HepG2 (cell line): ENCODE data around the gene CCL4. TPM values are rescaled to one million over a fixed set of nuclear protein-coding genes. Genes with fewer than 3 reads are reported as not detected.

ENCODE experiments used
- ATAC-seq: fragments of 200-7000 bp; cut with Tn5 transposase; 3 replicates; pipeline ENCODE4 v1.9.1; 2020; ENCODE audit warnings: mild to moderate bottlenecking, moderate library complexity
- BruUV-seq: library from RNA; stranded (reverse); fragments of 400-500 nt; replicated peaks from 2 replicates; lab custom pipeline; 2021; lab: Mats Ljungman, UMichigan
- CTCF ChIA-PET: fragments of 300-600 bp; formaldehyde crosslinking; extraction: SDS; loops from one replicate; lab custom pipeline; 2021; ENCODE audit warnings: low total read pairs, inconsistent platforms, low intra/inter-chr PET ratio; lab: Yijun Ruan, JAX
- POLR2A ChIA-PET: fragments of 350-600 bp; sonication (Branson Sonifier 250); formaldehyde crosslinking; loops from one replicate; lab custom pipeline; 2020; ENCODE audit warnings: antibody characterized with exemption, inconsistent platforms; lab: Yijun Ruan, JAX
- DNase-seq: peaks from one replicate; pipeline ENCODE4 v3.0.0-alpha.2; 2015; ENCODE audit warnings: low spot score
- FAIRE-seq: peaks from 3 replicates; lab custom pipeline; 2011; peaks lifted over from hg19 to GRCh38; lab: Jason Lieb, UNC
- H2AFZ ChIP-seq: one replicate; pipeline ENCODE4 v1.6.1; 2011; ENCODE audit warnings: low read length, inconsistent platforms
- H3K27ac ChIP-seq: fragments of 300-600 bp; 3 replicates; pipeline ENCODE4 v1.8.0; 2011; ENCODE audit warnings: mixed run types, mild to moderate bottlenecking, mixed read lengths, low read length, inconsistent platforms; ENCODE audit not compliant: insufficient read depth; ENCODE audit errors: extremely low read length
- H3K27me3 ChIP-seq, 2 experiments: fragments of 200-600 bp in 1 of 2; 2 replicates in 1 of 2; 3 replicates in 1 of 2; pipeline versions ENCODE4 v1.6.0 to v1.8.0; 2011; ENCODE audit warnings: low read length in 2 of 2, mild to moderate bottlenecking in 2 of 2, moderate library complexity in 2 of 2, inconsistent platforms in 1 of 2; ENCODE audit not compliant: insufficient read depth in 2 of 2, control insufficient read depth in 1 of 2
- H3K36me3 ChIP-seq, 2 experiments: fragments of 200-600 bp in 1 of 2; replicated peaks in 1 of 2; 2 replicates in 1 of 2; 3 replicates in 1 of 2; pipeline versions ENCODE4 v1.5.1 to v1.8.0; 2011; ENCODE audit warnings: low read length in 2 of 2, inconsistent platforms in 1 of 2; ENCODE audit not compliant: insufficient read depth in 2 of 2, control insufficient read depth in 1 of 2
- H3K4me1 ChIP-seq: 2 replicates; pipeline ENCODE4 v1.5.1; 2012; ENCODE audit warnings: low read length, inconsistent platforms; ENCODE audit not compliant: insufficient read depth
- H3K4me2 ChIP-seq: 2 replicates; pipeline ENCODE4 v1.6.0; 2011; ENCODE audit warnings: low read depth, low read length, inconsistent platforms
- H3K4me3 ChIP-seq, 3 experiments: fragments of 200-600 bp in 1 of 3; sonication (generic), shearing (Covaris generic) in 1 of 3; replicated peaks in 1 of 3; 2 replicates each; pipeline ENCODE4 v1.5.1; 2011 to 2016; ENCODE audit warnings: low read length in 3 of 3, inconsistent platforms in 2 of 3, low read depth in 2 of 3, mild to moderate bottlenecking in 2 of 3, control low read depth in 1 of 3, mixed read lengths in 1 of 3; ENCODE audit not compliant: insufficient read depth in 1 of 3
- H3K79me2 ChIP-seq: one replicate; pipeline ENCODE4 v1.6.1; 2011; ENCODE audit warnings: low read length, inconsistent platforms; ENCODE audit not compliant: insufficient read depth
- H3K9ac ChIP-seq: 2 replicates; pipeline ENCODE4 v1.6.0; 2011; ENCODE audit warnings: mild to moderate bottlenecking, low read depth, low read length, inconsistent platforms; ENCODE audit not compliant: insufficient read depth
- H3K9me3 ChIP-seq: 2 replicates; pipeline ENCODE4 v1.5.1; 2012; ENCODE audit warnings: mild to moderate bottlenecking, low read length
- H4K20me1 ChIP-seq: 2 replicates; pipeline ENCODE4 v1.6.0; 2011; ENCODE audit warnings: inconsistent platforms, mild to moderate bottlenecking, low read length, moderate library complexity; ENCODE audit not compliant: insufficient read depth
- CAMTA2 ChIP-seq: sonication (generic); formaldehyde crosslinking; IDR thresholded peaks from 2 replicates; pipeline ENCODE4 v1.4.0; 2020; ENCODE audit warnings: mild to moderate bottlenecking, missing genetic modification reagents, borderline replicate concordance
- MTF2 ChIP-seq: sonication (generic); formaldehyde crosslinking; IDR thresholded peaks from 2 replicates; pipeline ENCODE4 v1.5.0; 2020; ENCODE audit warnings: missing genetic modification reagents, borderline replicate concordance
- SIX4 ChIP-seq: sonication (generic); formaldehyde crosslinking; IDR thresholded peaks from 2 replicates; pipeline ENCODE4 v1.4.0; 2020; ENCODE audit warnings: missing genetic modification reagents
- SRF ChIP-seq: IDR thresholded peaks from 2 replicates; pipeline ENCODE4 v1.6.1; 2011; ENCODE audit warnings: mild to moderate bottlenecking, low read depth, low read length, moderate library complexity
- SSRP1 ChIP-seq: IDR thresholded peaks from 2 replicates; pipeline ENCODE4 v1.6.1; 2016; ENCODE audit warnings: control low read depth
- ZFP62 ChIP-seq: sonication (generic); formaldehyde crosslinking; IDR thresholded peaks from 2 replicates; pipeline ENCODE4 v1.4.0; 2020; ENCODE audit warnings: missing genetic modification reagents
- ZNF260 ChIP-seq: sonication (generic); formaldehyde crosslinking; IDR thresholded peaks from 2 replicates; pipeline ENCODE4 v1.4.0; 2020; ENCODE audit warnings: missing genetic modification reagents, low read depth, mild to moderate bottlenecking, borderline replicate concordance
- ZNF3 ChIP-seq: IDR thresholded peaks from 2 replicates; pipeline ENCODE4 v1.7.0; 2017; ENCODE audit warnings: inconsistent platforms
- ZNF383 ChIP-seq: sonication (generic); formaldehyde crosslinking; IDR thresholded peaks from 2 replicates; pipeline ENCODE4 v1.4.0; 2020; ENCODE audit warnings: missing genetic modification reagents, mild to moderate bottlenecking, borderline replicate concordance
- WGBS: methylation state at CpG from one replicate; pipeline ENCODE4 v1.1.6; 2017; ENCODE audit warnings: low lambda C conversion rate; 5-methylcytosine and 5-hydroxymethylcytosine counted together
- in situ Hi-C: cut with HindIII; loops from 2 replicates; pipeline ENCODE4 v1.10.0; 2017; ENCODE audit warnings: low pct_unique_long_range_greater_than_20kb; ENCODE audit not compliant: extremely low pct_ligation_motif_present
- intact Hi-C: fragments of 100-400 bp; cut with micrococcal nuclease; formaldehyde crosslinking; loops from one replicate; pipeline ENCODE4 v1.10.0; 2022; ENCODE audit not compliant: unreplicated experiment
- polyA plus RNA-seq, 8 experiments: library from polyadenylated mRNA; depleted of rRNA in 3 of 8; stranded (reverse) in 7 of 8; unstranded in 1 of 8; fragments of >200 nt; fragmentation: Illumina TruSeq in 4 of 8; extraction: Trizol in 4 of 8; gene quantifications; 2 replicates each; pipeline versions ENCODE4 v1.2.1 to v1.2.3, GENCODE V29; 2011 to 2016; ENCODE audit warnings: low read depth in 4 of 8, missing spikeins in 1 of 8, mixed read lengths in 1 of 8; ENCODE audit not compliant: insufficient read depth in 1 of 8
- total RNA-seq, 5 experiments: library from RNA; depleted of rRNA; stranded (reverse); fragments of >200 nt; fragmentation: Illumina TruSeq; extraction: Trizol; gene quantifications; 2 replicates each; pipeline ENCODE4 v1.2.3, GENCODE V29; 2016; ENCODE audit warnings: low read depth in 1 of 5
- TF ChIP-seq, protein P1 (sequence below): sonication (generic); formaldehyde crosslinking; IDR thresholded peaks from 2 replicates; pipeline ENCODE4 v1.4.0; 2020; ENCODE audit warnings: missing genetic modification reagents, mild to moderate bottlenecking, borderline replicate concordance
- TF ChIP-seq, protein P2 (sequence below): IDR thresholded peaks from 2 replicates; pipeline ENCODE4 v1.6.1; 2012; ENCODE audit warnings: low read depth, low read length, improper control_type of control experiment
- TF ChIP-seq, protein P3 (sequence below): sonication (generic); formaldehyde crosslinking; IDR thresholded peaks from 2 replicates; pipeline ENCODE4 v1.4.0; 2020; ENCODE audit warnings: low read depth, mild to moderate bottlenecking, missing genetic modification reagents
- TF ChIP-seq, protein P4 (sequence below): sonication (generic); formaldehyde crosslinking; IDR thresholded peaks from 2 replicates; pipeline ENCODE4 v1.4.0; 2020; ENCODE audit warnings: missing genetic modification reagents

Gene CCL4
- total and polyA plus RNA-seq, 2 of the 13 experiments (the other 11 are each of a cell fraction or from before 2014, with no cell fraction given) = not detected

DNA sequence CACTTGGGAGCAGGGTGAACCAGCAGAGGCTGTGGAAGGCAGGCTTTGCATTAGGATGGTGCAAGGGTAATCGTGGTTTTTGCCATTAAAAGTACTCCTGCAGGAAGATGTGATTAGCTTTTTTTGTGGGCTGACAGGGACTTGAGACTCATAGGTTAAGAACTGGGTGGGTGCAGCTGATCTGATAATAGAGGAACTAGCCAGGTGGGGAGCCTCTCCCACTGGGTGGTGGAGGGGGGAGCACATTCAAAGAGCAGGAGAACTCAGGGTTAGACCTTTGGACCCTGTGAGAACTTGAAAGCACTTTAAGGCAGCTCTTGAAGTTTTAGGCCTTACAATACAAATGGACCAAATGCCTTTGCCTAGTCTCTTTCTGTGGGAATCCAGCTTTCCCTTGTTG lies 32.4 kb downstream of the CCL4 start (continued):
- no peak for TF ChIP-seq CAMTA2 (CRISPR knock-in tag)
- TF ChIP-seq ZNF383 (CRISPR knock-in tag) = no peak
- TF ChIP-seq MTF2 = no peak
- TF ChIP-seq, protein P1, sequence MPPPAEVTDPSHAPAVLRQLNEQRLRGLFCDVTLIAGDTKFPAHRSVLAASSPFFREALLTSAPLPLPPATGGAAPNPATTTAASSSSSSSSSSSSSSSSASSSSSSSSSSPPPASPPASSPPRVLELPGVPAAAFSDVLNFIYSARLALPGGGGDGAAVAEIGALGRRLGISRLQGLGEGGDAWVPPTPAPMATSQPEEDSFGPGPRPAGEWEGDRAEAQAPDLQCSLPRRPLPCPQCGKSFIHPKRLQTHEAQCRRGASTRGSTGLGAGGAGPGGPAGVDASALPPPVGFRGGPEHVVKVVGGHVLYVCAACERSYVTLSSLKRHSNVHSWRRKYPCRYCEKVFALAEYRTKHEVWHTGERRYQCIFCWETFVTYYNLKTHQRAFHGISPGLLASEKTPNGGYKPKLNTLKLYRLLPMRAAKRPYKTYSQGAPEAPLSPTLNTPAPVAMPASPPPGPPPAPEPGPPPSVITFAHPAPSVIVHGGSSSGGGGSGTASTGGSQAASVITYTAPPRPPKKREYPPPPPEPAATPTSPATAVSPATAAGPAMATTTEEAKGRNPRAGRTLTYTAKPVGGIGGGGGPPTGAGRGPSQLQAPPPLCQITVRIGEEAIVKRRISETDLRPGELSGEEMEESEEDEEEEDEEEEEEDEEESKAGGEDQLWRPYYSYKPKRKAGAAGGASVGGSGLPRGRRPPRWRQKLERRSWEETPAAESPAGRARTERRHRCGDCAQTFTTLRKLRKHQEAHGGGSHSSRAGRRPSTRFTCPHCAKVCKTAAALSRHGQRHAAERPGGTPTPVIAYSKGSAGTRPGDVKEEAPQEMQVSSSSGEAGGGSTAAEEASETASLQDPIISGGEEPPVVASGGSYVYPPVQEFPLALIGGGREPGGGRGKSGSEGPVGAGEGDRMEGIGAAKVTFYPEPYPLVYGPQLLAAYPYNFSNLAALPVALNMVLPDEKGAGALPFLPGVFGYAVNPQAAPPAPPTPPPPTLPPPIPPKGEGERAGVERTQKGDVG = no peak
- TF ChIP-seq, protein P2, sequence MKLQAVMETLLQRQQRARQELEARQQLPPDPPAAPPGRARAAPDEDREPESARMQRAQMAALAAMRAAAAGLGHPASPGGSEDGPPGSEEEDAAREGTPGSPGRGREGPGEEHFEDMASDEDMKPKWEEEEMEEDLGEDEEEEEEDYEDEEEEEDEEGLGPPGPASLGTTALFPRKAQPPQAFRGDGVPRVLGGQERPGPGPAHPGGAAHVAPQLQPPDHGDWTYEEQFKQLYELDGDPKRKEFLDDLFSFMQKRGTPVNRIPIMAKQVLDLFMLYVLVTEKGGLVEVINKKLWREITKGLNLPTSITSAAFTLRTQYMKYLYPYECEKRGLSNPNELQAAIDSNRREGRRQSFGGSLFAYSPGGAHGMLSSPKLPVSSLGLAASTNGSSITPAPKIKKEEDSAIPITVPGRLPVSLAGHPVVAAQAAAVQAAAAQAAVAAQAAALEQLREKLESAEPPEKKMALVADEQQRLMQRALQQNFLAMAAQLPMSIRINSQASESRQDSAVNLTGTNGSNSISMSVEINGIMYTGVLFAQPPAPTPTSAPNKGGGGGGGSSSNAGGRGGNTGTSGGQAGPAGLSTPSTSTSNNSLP = no peak
- TF ChIP-seq, all 625 proteins: peak for 0

DNA sequence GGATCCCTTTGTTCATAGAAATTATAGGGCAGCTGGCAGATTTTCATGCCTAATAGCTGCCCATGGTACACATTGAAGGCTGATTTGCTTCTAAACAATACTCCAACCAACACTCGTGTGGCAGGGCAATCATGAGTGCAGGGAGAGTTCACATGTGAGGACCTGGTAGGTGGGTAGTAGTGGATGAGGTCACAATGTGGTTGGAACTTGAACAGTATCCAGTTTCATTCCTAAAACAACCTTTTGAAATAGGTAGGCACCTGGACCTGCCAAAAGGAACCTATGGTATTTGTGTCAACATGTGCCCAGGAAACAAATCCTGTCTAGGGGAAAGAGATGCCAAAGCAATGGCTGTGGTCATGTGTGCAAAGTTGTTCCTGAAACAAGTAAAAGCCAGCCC lies 32.8 kb downstream of the CCL4 start:
- no peak overlapping the region for H3K27ac ChIP-seq
- H3K9me3 ChIP-seq = no peaks in the 10 kb centered on the region
- ATAC-seq (no peak), FAIRE-seq (no peak), DNase-seq (no peak)
- H3K4me3 ChIP-seq = no peak overlapping the region
- 0% methylated on average over 1 of the region's 1 CpG for WGBS
- H3K4me1 ChIP-seq = peaks cover 20% of the 10 kb centered on the region
- H3K9ac ChIP-seq = no peak overlapping the region
- no peaks in the 10 kb centered on the region for H3K36me3 ChIP-seq
- CTCF ChIA-PET = no interaction called here
- no TSS peak for BruUV-seq
- no peaks in the 10 kb centered on the region for H3K27me3 ChIP-seq
- no peaks in the 10 kb centered on the region for H4K20me1 ChIP-seq
- intact Hi-C loops = no loop called here
- POLR2A ChIA-PET = no interaction called here
- in situ Hi-C loops = no loop called here
- no peaks in the 10 kb centered on the region for H3K79me2 ChIP-seq
- no peak overlapping the region for H2AFZ ChIP-seq
- no peak overlapping the region for H3K4me2 ChIP-seq
- no peak for TF ChIP-seq SSRP1 (CRISPR knock-in tag)
- TF ChIP-seq, protein P3, sequence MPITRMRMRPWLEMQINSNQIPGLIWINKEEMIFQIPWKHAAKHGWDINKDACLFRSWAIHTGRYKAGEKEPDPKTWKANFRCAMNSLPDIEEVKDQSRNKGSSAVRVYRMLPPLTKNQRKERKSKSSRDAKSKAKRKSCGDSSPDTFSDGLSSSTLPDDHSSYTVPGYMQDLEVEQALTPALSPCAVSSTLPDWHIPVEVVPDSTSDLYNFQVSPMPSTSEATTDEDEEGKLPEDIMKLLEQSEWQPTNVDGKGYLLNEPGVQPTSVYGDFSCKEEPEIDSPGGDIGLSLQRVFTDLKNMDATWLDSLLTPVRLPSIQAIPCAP (CRISPR knock-in tag) = no peak
- no peak for TF ChIP-seq SIX4
- TF ChIP-seq SRF = no peak
- TF ChIP-seq, protein P4, sequence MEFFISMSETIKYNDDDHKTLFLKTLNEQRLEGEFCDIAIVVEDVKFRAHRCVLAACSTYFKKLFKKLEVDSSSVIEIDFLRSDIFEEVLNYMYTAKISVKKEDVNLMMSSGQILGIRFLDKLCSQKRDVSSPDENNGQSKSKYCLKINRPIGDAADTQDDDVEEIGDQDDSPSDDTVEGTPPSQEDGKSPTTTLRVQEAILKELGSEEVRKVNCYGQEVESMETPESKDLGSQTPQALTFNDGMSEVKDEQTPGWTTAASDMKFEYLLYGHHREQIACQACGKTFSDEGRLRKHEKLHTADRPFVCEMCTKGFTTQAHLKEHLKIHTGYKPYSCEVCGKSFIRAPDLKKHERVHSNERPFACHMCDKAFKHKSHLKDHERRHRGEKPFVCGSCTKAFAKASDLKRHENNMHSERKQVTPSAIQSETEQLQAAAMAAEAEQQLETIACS = no peak
- TF ChIP-seq ZNF3 (CRISPR knock-in tag) = no peak
- no peak for TF ChIP-seq ZFP62 (CRISPR knock-in tag)
- no peak for TF ChIP-seq ZNF260 (CRISPR knock-in tag)
